ENCODE measurements around the gene TRMO. TPM values are rescaled to one million over a fixed set of nuclear protein-coding genes. Genes with fewer than 3 reads are reported as not detected.

Gene TRMO
- total RNA-seq, 1 donor from 2014 or later = 8.5 TPM

- Histone ChIP-seq H3K79me2 (ENCODE audit: insufficient read depth, low read length) (peaks cover 5% of the 10 kb centered on the region), H3K27ac (ENCODE audit: low read depth, low read length) (no peak overlapping the region)
Observed at GRCh38 chr9:97911528-97911927, 10.8 kb downstream of the TRMO start.

GRCh38 chr9:97910357-97910756, 11.9 kb downstream of the TRMO start:
- Histone ChIP-seq H3K79me2 (ENCODE audit: insufficient read depth, low read length) (peaks cover 5% of the 10 kb centered on the region), H4K20me1 (ENCODE audit: insufficient read depth, low read length) (peaks cover 5% of the 10 kb centered on the region), H3K9me3 (ENCODE audit: insufficient read depth, low read depth, low read length) (no peaks in the 10 kb centered on the region), H3K9ac (ENCODE audit: low read length) (no peak overlapping the region), H2AFZ (ENCODE audit: low read depth, low read length) (no peak overlapping the region), H3K4me2 (ENCODE audit: low read length) (no peak overlapping the region), H3K4me1 (ENCODE audit: insufficient read depth, low read length) (no peaks in the 10 kb centered on the region), H3K36me3 (ENCODE audit: insufficient read depth, low read length) (peaks cover 15% of the 10 kb centered on the region), H3K4me3 (ENCODE audit: insufficient read depth, low read depth, low read length) (no peak overlapping the region), H3K27ac (ENCODE audit: low read depth, low read length) (no peak overlapping the region), H3K27me3 (ENCODE audit: insufficient read depth, low read length) (no peaks in the 10 kb centered on the region)
- Mint-ChIP-seq H3K27ac (ENCODE audit: unreplicated experiment) (no peak overlapping the region), H3K4me1 (ENCODE audit: low read depth, unreplicated experiment) (peaks cover 3% of the 10 kb centered on the region), H3K9me3 (ENCODE audit: unreplicated experiment) (peaks cover 2% of the 10 kb centered on the region), H3K4me3 (ENCODE audit: unreplicated experiment) (no peak overlapping the region), H3K36me3 (ENCODE audit: low read depth, unreplicated experiment) (peaks cover 9% of the 10 kb centered on the region), H3K27me3 (ENCODE audit: low read depth, unreplicated experiment) (no peaks in the 10 kb centered on the region)
- TF ChIP-seq EZH2 (IDR thresholded peaks at IDR 0.05; ENCODE audit: insufficient read depth, low read length) (no peak), CTCF (IDR thresholded peaks at IDR 0.05; ENCODE audit: insufficient read depth, low read depth, low read length) (no peak)
- FAIRE-seq (no peak), DNase-seq (ENCODE audit: low read depth) (no peak)

More at GRCh38 chr9:97911528-97911927, 10.8 kb downstream of the TRMO start:
- peaks cover 2% of the 10 kb centered on the region for H3K9me3 Mint-ChIP-seq (ENCODE audit: unreplicated experiment)
- no peak overlapping the region for H3K27ac Mint-ChIP-seq (ENCODE audit: unreplicated experiment)
- no peaks in the 10 kb centered on the region for H3K9me3 ChIP-seq (ENCODE audit: insufficient read depth, low read depth, low read length)
- no peaks in the 10 kb centered on the region for H3K27me3 Mint-ChIP-seq (ENCODE audit: low read depth, unreplicated experiment)
- no peak for TF ChIP-seq CTCF (IDR thresholded peaks at IDR 0.05; ENCODE audit: insufficient read depth, low read depth, low read length)
- TF ChIP-seq EZH2 (IDR thresholded peaks at IDR 0.05; ENCODE audit: insufficient read depth, low read length) = no peak
- H3K27me3 ChIP-seq (ENCODE audit: insufficient read depth, low read length) = no peaks in the 10 kb centered on the region
- FAIRE-seq = no peak
- H3K4me1 Mint-ChIP-seq (ENCODE audit: low read depth, unreplicated experiment) = peaks cover 1% of the 10 kb centered on the region
- H3K4me3 Mint-ChIP-seq (ENCODE audit: unreplicated experiment) = no peak overlapping the region
- H3K4me2 ChIP-seq (ENCODE audit: low read length) = no peak overlapping the region
- H3K36me3 ChIP-seq (ENCODE audit: insufficient read depth, low read length) = peaks cover 15% of the 10 kb centered on the region
- H3K4me3 ChIP-seq (ENCODE audit: insufficient read depth, low read depth, low read length) = no peak overlapping the region
- H3K36me3 Mint-ChIP-seq (ENCODE audit: low read depth, unreplicated experiment) = peaks cover 11% of the 10 kb centered on the region
- H3K9ac ChIP-seq (ENCODE audit: low read length) = no peak overlapping the region
- no peaks in the 10 kb centered on the region for H3K4me1 ChIP-seq (ENCODE audit: insufficient read depth, low read length)
- H4K20me1 ChIP-seq (ENCODE audit: insufficient read depth, low read length) = peaks cover 5% of the 10 kb centered on the region
- no peak overlapping the region for H2AFZ ChIP-seq (ENCODE audit: low read depth, low read length)
- no peak for DNase-seq (ENCODE audit: low read depth)

- TF ChIP-seq CTCF (IDR thresholded peaks at IDR 0.05; ENCODE audit: insufficient read depth, low read depth, low read length) (no peak), EZH2 (IDR thresholded peaks at IDR 0.05; ENCODE audit: insufficient read depth, low read length) (no peak)
- Histone ChIP-seq H3K9ac (ENCODE audit: low read length) (no peak overlapping the region), H3K4me3 (ENCODE audit: insufficient read depth, low read depth, low read length) (no peak overlapping the region), H3K4me2 (ENCODE audit: low read length) (no peak overlapping the region), H3K9me3 (ENCODE audit: insufficient read depth, low read depth, low read length) (no peaks in the 10 kb centered on the region), H4K20me1 (ENCODE audit: insufficient read depth, low read length) (peaks cover 9% of the 10 kb centered on the region), H3K27ac (ENCODE audit: low read depth, low read length) (no peak overlapping the region), H3K4me1 (ENCODE audit: insufficient read depth, low read length) (no peaks in the 10 kb centered on the region), H2AFZ (ENCODE audit: low read depth, low read length) (no peak overlapping the region), H3K79me2 (ENCODE audit: insufficient read depth, low read length) (peaks cover 5% of the 10 kb centered on the region), H3K36me3 (ENCODE audit: insufficient read depth, low read length) (peaks cover 15% of the 10 kb centered on the region), H3K27me3 (ENCODE audit: insufficient read depth, low read length) (no peaks in the 10 kb centered on the region)
- peaks cover 6% of the 10 kb centered on the region for H3K36me3 Mint-ChIP-seq (ENCODE audit: low read depth, unreplicated experiment)
- no peak overlapping the region for H3K4me3 Mint-ChIP-seq (ENCODE audit: unreplicated experiment)
- H3K9me3 Mint-ChIP-seq (ENCODE audit: unreplicated experiment) = peaks cover 2% of the 10 kb centered on the region
- peaks cover 6% of the 10 kb centered on the region for H3K4me1 Mint-ChIP-seq (ENCODE audit: low read depth, unreplicated experiment)
- no peaks in the 10 kb centered on the region for H3K27me3 Mint-ChIP-seq (ENCODE audit: low read depth, unreplicated experiment)
- DNase-seq (ENCODE audit: low read depth) = no peak
- no peak for FAIRE-seq
- H3K27ac Mint-ChIP-seq (ENCODE audit: unreplicated experiment) = no peak overlapping the region
Observed at GRCh38 chr9:97908705-97909104, 13.6 kb downstream of the TRMO start.

Data from astrocyte (in vitro differentiated cells and primary cell).